CD4-positive, alpha-beta T cell treated with Interleukin-15 for 4 hours (primary cell): ENCODE data around the gene TULP4.
"Not testable (repeated sequence)": the region's sequence is repeated elsewhere in the genome, so short reads cannot be mapped to it uniquely, and the experiment has no call there.

ENCODE experiments used
- DNase-seq: peaks from one replicate; pipeline ENCODE4 v3.0.0-alpha.2; 2020; ENCODE audit warnings: low spot score

The TULP4 gene

DNA sequence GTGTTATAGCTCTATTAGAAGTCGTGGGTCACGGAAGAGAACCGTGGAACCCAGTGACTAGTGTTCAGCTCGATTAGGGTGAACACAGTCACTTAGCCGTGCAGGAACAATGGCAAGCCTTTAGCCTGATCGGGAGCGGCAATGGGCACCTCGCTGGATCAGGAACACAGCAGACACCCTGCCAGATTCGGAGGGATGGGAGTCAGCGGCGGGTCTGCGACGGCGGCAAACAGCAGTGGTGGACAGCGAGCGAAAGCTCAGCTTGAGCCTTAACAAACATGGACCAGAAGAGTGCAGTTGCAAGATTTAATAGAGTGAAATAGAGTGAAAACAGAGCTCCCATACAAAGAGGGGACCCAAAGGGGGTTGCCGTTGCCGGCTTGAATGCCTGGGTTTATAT, 157.8 kb downstream of the TULP4 start:
- DNase-seq, result not testable (repeated sequence)

- DNase-seq, result no peak
Measured at GRCh38 chr6:158471339-158471738, 159.1 kb downstream of the TULP4 start.

GRCh38 chr6:158472447-158472846, 160.2 kb downstream of the TULP4 start:
- DNase-seq, result no peak

GRCh38 chr6:158474961-158475343, 162.7 kb downstream of the TULP4 start:
- DNase-seq, result no peak

- DNase-seq, result no peak
Measured at GRCh38 chr6:158475344-158476302, 163.4 kb downstream of the TULP4 start.

DNA sequence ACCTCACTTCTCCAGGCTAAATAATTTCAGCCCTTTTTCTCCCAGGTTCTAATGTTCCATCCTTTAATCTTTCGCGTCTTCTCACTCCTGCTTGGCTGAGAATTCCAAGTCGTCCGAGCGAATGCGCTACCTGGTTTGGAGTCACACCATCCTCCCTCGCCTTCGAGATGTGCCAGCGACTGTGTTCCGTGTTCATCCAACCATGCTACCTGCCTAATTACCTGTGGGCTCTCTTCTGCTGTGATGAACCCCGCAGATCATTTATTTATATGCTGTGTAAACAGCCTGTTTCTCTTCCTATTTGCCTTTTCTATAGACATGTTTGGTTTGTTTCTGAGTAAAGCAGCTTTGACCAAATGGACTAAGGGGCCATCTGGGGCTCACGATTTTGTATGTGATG, 164.1 kb downstream of the TULP4 start:
- no peak for DNase-seq

GRCh38 chr6:158477722-158478121, 165.5 kb downstream of the TULP4 start:
- not testable (repeated sequence) for DNase-seq

GRCh38 chr6:158480989-158481388, 168.7 kb downstream of the TULP4 start:
- DNase-seq, result no peak

DNA sequence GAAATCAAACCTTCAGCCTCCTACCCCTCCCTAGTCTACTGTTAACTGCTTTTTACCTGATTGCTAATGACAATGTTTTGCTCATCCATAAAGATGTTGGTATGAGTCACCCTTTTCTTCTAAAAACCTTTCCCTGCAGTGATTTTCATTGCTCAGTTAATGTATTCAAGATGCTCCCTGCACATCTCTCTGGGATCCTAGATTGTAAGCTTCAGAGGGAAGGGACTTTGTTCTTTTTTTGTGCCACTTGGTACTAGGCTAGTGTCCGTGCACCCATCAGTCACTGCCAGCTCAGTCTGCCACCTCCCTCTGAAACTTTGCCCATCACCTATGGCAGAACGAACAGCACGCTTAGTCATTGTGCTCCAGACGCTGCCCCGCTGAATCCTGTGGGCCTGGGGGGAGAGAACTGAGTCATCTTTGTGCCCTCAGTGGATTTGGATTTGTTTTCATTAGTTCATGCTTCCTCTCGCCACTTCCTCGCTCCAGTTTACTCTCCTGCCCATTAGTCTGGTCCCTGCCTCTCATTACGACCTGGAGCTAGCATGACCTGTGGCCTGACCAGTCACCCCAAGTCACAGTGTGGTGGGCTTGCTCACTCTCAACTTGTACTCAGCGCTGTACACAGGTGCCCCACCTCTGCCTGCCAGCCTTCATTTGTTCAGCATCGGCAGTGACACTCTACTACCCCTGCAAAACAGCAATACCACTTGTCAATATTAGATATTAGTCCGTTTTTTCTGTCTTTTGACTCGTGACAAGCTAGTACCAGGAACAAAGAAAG, 169.6 kb downstream of the TULP4 start:
- DNase-seq, result no peak

DNA sequence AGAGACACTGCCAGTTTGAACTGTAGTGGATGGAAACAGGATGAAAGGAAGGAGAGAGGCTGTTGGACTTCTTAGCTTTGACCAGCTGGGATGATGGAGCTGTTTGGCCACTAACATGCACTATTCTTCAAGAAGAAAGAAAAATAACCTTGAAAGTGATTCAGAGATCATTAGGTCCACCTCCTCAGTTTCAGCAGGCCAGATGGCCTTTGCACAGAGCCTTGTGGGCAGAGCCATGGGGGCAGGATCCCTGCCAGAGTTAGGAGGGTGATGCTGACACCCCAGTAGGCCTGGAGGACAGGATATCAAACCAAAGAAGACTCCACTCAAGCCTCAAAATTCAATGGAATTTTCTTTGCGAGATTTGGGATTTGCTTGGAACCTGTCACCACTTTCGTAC, 173.2 kb downstream of the TULP4 start:
- DNase-seq, result no peak

GRCh38 chr6:158487495-158487894, 175.2 kb downstream of the TULP4 start:
- no peak for DNase-seq

DNA sequence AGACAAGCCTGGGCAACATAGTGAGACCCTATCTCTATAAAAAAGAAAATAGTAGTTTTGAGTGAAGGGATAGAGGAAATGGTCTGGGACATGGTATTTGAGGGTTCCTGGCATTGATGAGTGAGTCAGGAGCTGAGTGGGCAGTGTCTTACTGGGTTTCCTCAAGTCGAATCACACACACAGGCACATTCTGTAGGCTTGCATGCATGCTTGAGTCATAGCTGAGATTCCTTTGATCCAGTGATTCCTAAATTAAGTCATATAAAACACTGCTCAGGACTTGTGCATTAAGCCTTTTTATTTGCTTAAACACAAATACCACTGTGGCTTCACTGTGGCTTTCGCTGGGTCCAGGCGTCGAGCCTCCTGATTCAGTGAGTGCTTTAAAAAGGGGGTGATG, 175.8 kb downstream of the TULP4 start:
- no peak for DNase-seq

DNA sequence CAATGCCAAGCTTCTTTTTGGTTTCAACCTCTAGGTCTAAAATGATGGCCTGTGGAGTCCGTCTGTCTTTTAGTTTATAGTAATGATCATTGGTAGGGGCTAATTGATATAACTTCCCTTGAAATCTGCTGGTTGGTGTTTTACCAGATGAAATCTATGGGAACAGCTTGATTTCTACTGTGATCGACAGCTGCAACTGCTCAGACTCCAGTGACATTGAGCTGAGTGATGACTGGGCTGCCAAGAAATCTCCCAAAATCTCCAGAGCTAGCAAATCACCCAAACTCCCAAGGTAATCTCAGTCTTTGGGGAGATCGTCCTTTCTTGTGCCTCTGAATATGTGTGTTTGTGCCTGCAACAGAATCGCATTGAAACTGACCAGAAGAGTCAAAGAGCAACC, 177.2 kb downstream of the TULP4 start:
- no peak for DNase-seq

DNA sequence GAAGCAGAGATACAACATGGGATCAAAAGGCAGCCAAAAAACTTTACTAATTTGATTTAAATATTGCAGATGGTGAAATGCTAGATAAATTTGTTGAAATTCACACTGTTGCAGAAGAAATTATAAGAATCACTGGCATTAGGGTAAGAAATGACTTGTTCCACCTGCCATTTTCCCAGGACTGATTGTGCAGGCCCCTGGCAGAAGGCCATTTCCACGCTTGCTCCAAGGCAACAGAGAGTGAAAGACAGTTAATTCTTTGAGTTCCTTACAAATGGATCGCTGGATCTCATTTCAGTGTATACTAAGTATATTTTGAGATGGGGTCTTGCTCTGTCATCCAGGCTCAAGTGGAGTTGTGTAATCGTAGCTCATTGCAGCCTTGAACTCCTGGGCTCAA, 180.6 kb downstream of the TULP4 start:
- no peak for DNase-seq

GRCh38 chr6:158496700-158497099, 184.4 kb downstream of the TULP4 start:
- DNase-seq, result no peak

DNA sequence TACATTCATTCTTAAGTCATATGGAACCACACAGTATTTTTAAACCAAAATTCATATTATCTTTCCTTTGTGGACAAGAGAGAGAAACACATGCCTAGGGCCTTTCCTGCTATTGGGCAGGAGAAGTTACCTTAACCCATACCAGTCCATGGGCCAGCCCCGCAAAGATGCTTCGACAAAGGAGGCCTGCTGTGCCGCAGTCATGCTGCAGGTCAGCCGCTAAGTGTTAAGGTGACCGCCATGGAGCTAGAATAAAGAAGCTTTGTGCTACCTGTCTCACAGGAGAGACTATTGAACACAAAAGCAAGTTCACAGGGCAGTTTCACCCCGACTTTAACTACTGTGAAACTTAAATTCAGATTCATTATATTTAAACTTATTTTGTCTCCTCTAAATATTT, 185.4 kb downstream of the TULP4 start:
- no peak for DNase-seq

GRCh38 chr6:158498362-158498761, 186.1 kb downstream of the TULP4 start:
- DNase-seq, result no peak

- DNase-seq, result no peak
Measured at GRCh38 chr6:158499601-158500000, 187.3 kb downstream of the TULP4 start.

GRCh38 chr6:158500016-158500735, 187.9 kb downstream of the TULP4 start:
- no peak for DNase-seq

DNA sequence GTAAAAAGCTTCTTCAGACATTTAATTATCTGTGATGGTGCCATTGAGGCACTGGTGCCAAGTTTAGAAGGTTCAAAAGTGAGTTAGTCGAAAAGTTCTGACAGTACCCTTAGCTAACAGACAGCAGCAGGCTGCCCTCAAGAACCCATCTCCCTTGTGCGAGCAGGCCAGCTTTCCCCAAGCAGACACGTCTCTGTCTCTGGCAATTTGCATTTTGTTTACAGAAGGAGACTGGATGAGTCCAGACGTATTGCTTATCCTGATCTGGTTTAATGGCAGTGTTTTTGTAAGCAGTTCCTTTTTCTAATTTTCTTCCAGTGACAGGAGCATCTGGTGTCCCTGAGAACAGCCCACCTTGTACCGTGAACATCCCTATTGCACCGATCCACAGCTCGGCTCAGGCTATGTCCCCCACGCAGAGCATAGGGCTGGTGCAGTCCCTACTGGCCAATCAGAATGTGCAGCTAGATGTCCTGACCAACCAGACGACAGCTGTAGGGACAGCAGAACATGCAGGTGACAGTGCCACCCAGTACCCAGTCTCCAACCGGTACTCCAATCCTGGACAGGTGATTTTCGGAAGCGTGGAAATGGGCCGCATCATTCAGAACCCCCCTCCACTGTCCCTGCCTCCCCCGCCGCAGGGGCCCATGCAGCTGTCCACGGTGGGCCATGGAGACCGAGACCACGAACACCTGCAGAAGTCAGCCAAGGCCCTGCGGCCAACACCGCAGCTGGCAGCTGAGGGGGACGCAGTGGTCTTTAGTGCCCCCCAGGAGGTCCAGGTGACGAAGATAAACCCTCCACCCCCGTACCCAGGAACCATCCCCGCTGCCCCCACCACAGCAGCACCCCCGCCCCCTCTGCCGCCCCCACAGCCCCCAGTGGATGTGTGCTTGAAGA, 189.3 kb downstream of the TULP4 start:
- no peak for DNase-seq

DNA sequence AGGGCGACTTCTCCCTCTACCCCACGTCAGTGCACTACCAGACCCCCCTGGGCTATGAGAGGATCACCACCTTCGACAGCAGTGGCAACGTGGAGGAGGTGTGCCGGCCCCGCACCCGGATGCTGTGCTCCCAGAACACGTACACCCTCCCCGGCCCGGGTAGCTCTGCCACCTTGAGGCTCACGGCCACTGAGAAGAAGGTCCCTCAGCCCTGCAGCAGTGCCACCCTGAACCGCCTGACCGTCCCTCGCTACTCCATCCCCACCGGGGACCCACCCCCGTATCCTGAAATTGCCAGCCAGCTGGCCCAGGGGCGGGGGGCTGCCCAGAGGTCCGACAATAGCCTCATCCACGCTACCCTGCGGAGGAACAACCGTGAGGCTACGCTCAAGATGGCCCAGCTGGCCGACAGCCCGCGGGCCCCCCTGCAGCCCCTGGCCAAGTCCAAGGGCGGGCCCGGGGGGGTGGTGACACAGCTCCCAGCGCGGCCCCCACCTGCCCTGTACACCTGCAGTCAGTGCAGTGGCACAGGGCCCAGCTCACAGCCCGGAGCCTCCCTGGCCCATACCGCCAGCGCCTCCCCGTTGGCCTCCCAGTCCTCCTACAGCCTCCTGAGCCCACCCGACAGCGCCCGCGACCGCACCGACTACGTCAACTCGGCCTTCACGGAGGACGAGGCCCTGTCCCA, 190.1 kb downstream of the TULP4 start:
- DNase-seq, result no peak
